A673 (cell line): ENCODE measurements around the gene RBM20. TPM values are rescaled to one million over a fixed set of nuclear protein-coding genes. Genes with fewer than 3 reads are reported as not detected.

ENCODE experiments used
- BruUV-seq: library from RNA; stranded (reverse); fragments of 400-500 nt; replicated peaks from 2 replicates; lab custom pipeline; 2021; lab: Mats Ljungman, UMichigan
- CTCF ChIA-PET: fragments of 300-600 bp; sonication (Branson Sonifier 250); formaldehyde crosslinking; loops from one replicate; lab custom pipeline; 2022; ENCODE audit warnings: antibody characterized with exemption; lab: Charles Lee
- POLR2A ChIA-PET: fragments of 300-600 bp; sonication (Branson Sonifier 250); formaldehyde crosslinking; loops from one replicate; lab custom pipeline; 2022; ENCODE audit warnings: antibody characterized with exemption; ENCODE audit not compliant: low non-redundant PET; lab: Charles Lee
- DNase-seq: peaks from one replicate; pipeline ENCODE4 v3.0.0-alpha.2; 2015; ENCODE audit warnings: low spot score
- H3K27ac ChIP-seq: fragments of 200-600 bp; sonication (generic); 2 replicates; pipeline ENCODE4 v1.5.1; 2016; ENCODE audit warnings: mixed run types, low read depth, mild to moderate bottlenecking, mixed read lengths, antibody characterized with exemption, low read length; ENCODE audit not compliant: poor library complexity, severe bottlenecking
- H3K27me3 ChIP-seq: fragments of 200-600 bp; sonication (generic); replicated peaks from 2 replicates; pipeline ENCODE4 v1.6.1; 2017; ENCODE audit warnings: mixed run types, low read depth, mild to moderate bottlenecking, mixed read lengths, antibody characterized with exemption, low read length; ENCODE audit not compliant: insufficient read depth, poor library complexity
- H3K36me3 ChIP-seq: fragments of 200-600 bp; sonication (generic); 2 replicates; pipeline ENCODE4 v1.6.1; 2016; ENCODE audit warnings: mixed run types, mild to moderate bottlenecking, mixed read lengths, antibody characterized with exemption, low read length; ENCODE audit not compliant: insufficient read depth, poor library complexity, severe bottlenecking
- H3K4me1 ChIP-seq: fragments of 200-600 bp; sonication (generic); 2 replicates; pipeline ENCODE4 v1.6.1; 2017; ENCODE audit warnings: mixed run types, mild to moderate bottlenecking, mixed read lengths, antibody characterized with exemption, low read length; ENCODE audit not compliant: insufficient read depth, poor library complexity, severe bottlenecking
- H3K4me3 ChIP-seq: fragments of 200-600 bp; sonication (generic); 2 replicates; pipeline ENCODE4 v1.5.1; 2016; ENCODE audit warnings: low read depth, mixed run types, mild to moderate bottlenecking, mixed read lengths, low read length; ENCODE audit not compliant: poor library complexity, severe bottlenecking
- H3K9me3 ChIP-seq: fragments of 200-600 bp; sonication (generic); 2 replicates; pipeline ENCODE4 v1.6.1; 2016; ENCODE audit warnings: mixed run types, low read depth, mild to moderate bottlenecking, mixed read lengths, antibody characterized with exemption, low read length; ENCODE audit not compliant: poor library complexity, severe bottlenecking
- CTCF ChIP-seq: fragments of 300-800, 200-600 bp; sonication (generic); conservative IDR thresholded peaks from 2 replicates; pipeline ENCODE4 v1.5.1; 2017; ENCODE audit warnings: low read depth, mild to moderate bottlenecking, antibody characterized with exemption, low read length, moderate library complexity, mixed read lengths
- EZH2 ChIP-seq: fragments of 200-600 bp; sonication (generic); IDR thresholded peaks from 2 replicates; pipeline ENCODE4 v1.6.1; 2017; ENCODE audit warnings: borderline replicate concordance, low read depth, mild to moderate bottlenecking, mixed read lengths, antibody characterized with exemption, low read length; ENCODE audit not compliant: poor library complexity, severe bottlenecking
- intact Hi-C: fragments of 100-400 bp; cut with micrococcal nuclease; formaldehyde crosslinking; loops from one replicate; pipeline ENCODE4 v1.10.0; 2022; ENCODE audit not compliant: unreplicated experiment
- total RNA-seq: library from RNA; stranded (reverse); gene quantifications from 2 replicates; pipeline ENCODE4 v1.2.3, GENCODE V29; 2021

The RBM20 gene
- total RNA-seq, 1 experiment from 2014 or later: 1.3 TPM

DNA sequence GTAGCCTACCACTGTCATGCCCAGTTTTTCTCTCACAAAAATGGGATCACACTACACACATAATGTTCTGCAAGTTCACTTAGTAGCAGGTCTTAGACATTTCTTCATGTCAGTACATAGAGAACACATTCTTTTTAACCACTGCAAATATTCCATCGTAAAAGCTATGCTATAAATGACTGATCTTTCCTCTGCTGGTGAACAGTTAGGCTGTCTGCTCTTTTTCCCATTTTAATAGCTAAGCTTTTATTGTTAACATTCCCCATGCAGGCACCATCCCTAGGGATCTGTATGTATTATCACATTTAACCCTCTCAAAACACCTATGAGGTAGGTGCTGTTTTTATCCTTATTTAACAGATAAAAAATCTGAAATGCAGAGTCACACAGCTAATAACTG, 181.4 kb downstream of the RBM20 start:
- no peaks in the 10 kb centered on the region for H3K9me3 ChIP-seq
- ChIA-PET POLR2A (interaction anchor here (0.6 kb wide), 1 partner anchor 289 kb away, joined by 5 read pairs; no protein-coding TSS in a partner anchor), CTCF (no interaction called here)
- DNase-seq: no peak
- no TSS peak for BruUV-seq
- no peak overlapping the region for H3K27ac ChIP-seq
- H3K4me1 ChIP-seq: peaks cover 6% of the 10 kb centered on the region
- no peaks in the 10 kb centered on the region for H3K36me3 ChIP-seq
- intact Hi-C loops: no loop called here
- H3K4me3 ChIP-seq: no peak overlapping the region
- no peak for TF ChIP-seq EZH2
- no peak for TF ChIP-seq CTCF
- no peaks in the 10 kb centered on the region for H3K27me3 ChIP-seq

GRCh38 chr10:110827410-110827809, 183.3 kb downstream of the RBM20 start:
- POLR2A ChIA-PET: no interaction called here
- Histone ChIP-seq H3K9me3 (no peaks in the 10 kb centered on the region), H3K4me1 (peaks cover 6% of the 10 kb centered on the region), H3K4me3 (no peak overlapping the region), H3K27ac (no peak overlapping the region), H3K27me3 (no peaks in the 10 kb centered on the region), H3K36me3 (no peaks in the 10 kb centered on the region)
- CTCF ChIA-PET: no interaction called here
- no peak for DNase-seq
- intact Hi-C loops: no loop called here
- no peak for TF ChIP-seq CTCF
- no peak for TF ChIP-seq EZH2
- BruUV-seq: no TSS peak

GRCh38 chr10:110827875-110828274, 183.7 kb downstream of the RBM20 start:
- Histone ChIP-seq H3K27ac (no peak overlapping the region), H3K4me3 (no peak overlapping the region), H3K9me3 (no peaks in the 10 kb centered on the region), H3K4me1 (peaks cover 5% of the 10 kb centered on the region), H3K36me3 (no peaks in the 10 kb centered on the region), H3K27me3 (no peaks in the 10 kb centered on the region)
- BruUV-seq: no TSS peak
- TF ChIP-seq EZH2: no peak
- TF ChIP-seq CTCF: no peak
- no peak for DNase-seq
- CTCF ChIA-PET: no interaction called here
- POLR2A ChIA-PET: no interaction called here
- intact Hi-C loops: no loop called here
